Lower lobe of right lung (tissue), 2 donors: ENCODE measurements around the gene STRA8. TPM values are rescaled to one million over a fixed set of nuclear protein-coding genes. Genes with fewer than 3 reads are reported as not detected.

Experiments
- ATAC-seq, 2 donors: fragments of 200-7000 bp; cut with Tn5 transposase; one replicate each; pipeline ENCODE4 v1.9.1; 2020 to 2022; ENCODE audit warnings: mild to moderate bottlenecking in 2 of 2, moderate library complexity in 2 of 2
- DNase-seq: peaks from one replicate; pipeline ENCODE4 v3.0.0-alpha.2; 2020
- H3K27ac ChIP-seq: fragments of 200-600 bp; one replicate; pipeline ENCODE4 v1.8.0; 2022
- H3K27me3 ChIP-seq: fragments of 200-600 bp; one replicate; pipeline ENCODE4 v1.8.0; 2022; ENCODE audit warnings: low read depth
- H3K36me3 ChIP-seq: fragments of 200-600 bp; one replicate; pipeline ENCODE4 v1.8.0; 2022; ENCODE audit warnings: mild to moderate bottlenecking
- H3K4me1 ChIP-seq: fragments of 200-600 bp; one replicate; pipeline ENCODE4 v1.8.0; 2022
- H3K4me3 ChIP-seq: fragments of 200-600 bp; one replicate; pipeline ENCODE4 v1.8.0; 2022; ENCODE audit warnings: mild to moderate bottlenecking
- H3K9me3 ChIP-seq: fragments of 200-600 bp; one replicate; pipeline ENCODE4 v1.8.0; 2022
- CTCF ChIP-seq: fragments of 200-600 bp; IDR thresholded peaks from one replicate; pipeline ENCODE4 v1.8.0; 2022; ENCODE audit warnings: antibody characterized with exemption, mild to moderate bottlenecking
- intact Hi-C: fragments of 100-400 bp; cut with DNase I; formaldehyde crosslinking; loops from one replicate; pipeline ENCODE4 v1.11.0; 2022
- total RNA-seq: library from RNA; stranded (reverse); fragmentation: NEBNext Ultra II Directional; extraction: Animal tissue kit (Norgen Biotek cat#: 25700); gene quantifications from one replicate; pipeline ENCODE4 v1.2.1, GENCODE V29; 2021
- donor health status: DM: no; HTN: yes; CAD: no; lungs with severe emphysema.

The STRA8 gene
- total RNA-seq, 1 donor from 2014 or later: not detected

GRCh38 chr7:135193615-135194081 is 40.0 kb upstream of the STRA8 start:
- H3K4me1 ChIP-seq: no peaks in the 10 kb centered on the region
- no peak for TF ChIP-seq CTCF
- peaks cover 100% of the 10 kb centered on the region for H3K36me3 ChIP-seq
- H3K27ac ChIP-seq: no peak overlapping the region
- no peak for DNase-seq
- H3K27me3 ChIP-seq: no peaks in the 10 kb centered on the region
- H3K4me3 ChIP-seq: no peak overlapping the region
- H3K9me3 ChIP-seq: no peaks in the 10 kb centered on the region
- intact Hi-C loops: no loop called here
- ATAC-seq: peak in 1 of 2 donors; percentile 42

- Histone ChIP-seq H3K4me1 (no peaks in the 10 kb centered on the region), H3K4me3 (no peak overlapping the region), H3K36me3 (peaks cover 99% of the 10 kb centered on the region), H3K27me3 (no peaks in the 10 kb centered on the region), H3K27ac (no peak overlapping the region), H3K9me3 (no peaks in the 10 kb centered on the region)
- intact Hi-C loops: no loop called here
- ATAC-seq (no peak), DNase-seq (no peak)
- no peak for TF ChIP-seq CTCF
Observed at GRCh38 chr7:135194494-135195095, 39.0 kb upstream of the STRA8 start.

- DNase-seq (no peak), ATAC-seq (no peak)
- Histone ChIP-seq H3K27ac (no peak overlapping the region), H3K9me3 (no peaks in the 10 kb centered on the region), H3K27me3 (no peaks in the 10 kb centered on the region), H3K4me3 (no peak overlapping the region), H3K36me3 (peaks cover 99% of the 10 kb centered on the region), H3K4me1 (no peaks in the 10 kb centered on the region)
- no peak for TF ChIP-seq CTCF
- intact Hi-C loops: no loop called here
Observed at GRCh38 chr7:135195156-135195555, 38.5 kb upstream of the STRA8 start.

- no peak for DNase-seq
- Histone ChIP-seq H3K27ac (no peak overlapping the region), H3K9me3 (no peaks in the 10 kb centered on the region), H3K36me3 (peaks cover 99% of the 10 kb centered on the region), H3K4me3 (no peak overlapping the region), H3K27me3 (no peaks in the 10 kb centered on the region), H3K4me1 (no peaks in the 10 kb centered on the region)
- TF ChIP-seq CTCF: no peak
- intact Hi-C loops: no loop called here
- no peak for ATAC-seq
Observed at GRCh38 chr7:135195968-135196629, 37.5 kb upstream of the STRA8 start.

GRCh38 chr7:135197343-135197742 is 36.3 kb upstream of the STRA8 start:
- Histone ChIP-seq H3K9me3 (no peaks in the 10 kb centered on the region), H3K27me3 (no peaks in the 10 kb centered on the region), H3K36me3 (peaks cover 99% of the 10 kb centered on the region), H3K4me3 (no peak overlapping the region), H3K27ac (no peak overlapping the region), H3K4me1 (no peaks in the 10 kb centered on the region)
- intact Hi-C loops: no loop called here
- no peak for ATAC-seq
- DNase-seq: no peak
- no peak for TF ChIP-seq CTCF
